Liver (tissue), 9 donors: ENCODE data around the gene GUCD1. TPM values are rescaled to one million over a fixed set of nuclear protein-coding genes. Genes with fewer than 3 reads are reported as not detected.
A peak's percentile ranks its signal among the peaks of the same experiment; 100 is the strongest.

ENCODE experiments used
- DNase-seq: peaks from one replicate; pipeline ENCODE4 v3.0.0-alpha.2; 2017; ENCODE audit warnings: low spot score
- H3K27ac ChIP-seq, 2 donors: one replicate each; pipeline ENCODE4 v1.7.0; 2013; ENCODE audit warnings: inconsistent platforms in 2 of 2, low read length in 2 of 2, control low read depth in 1 of 2, low read depth in 1 of 2, mild to moderate bottlenecking in 1 of 2
- H3K27me3 ChIP-seq, 4 donors: one replicate each; pipeline versions ENCODE4 v1.6.1 to v1.7.0; 2013; ENCODE audit warnings: low read length in 3 of 4, inconsistent platforms in 1 of 4, mild to moderate bottlenecking in 1 of 4, moderate library complexity in 1 of 4; ENCODE audit not compliant: control insufficient read depth in 4 of 4, insufficient read depth in 4 of 4
- H3K36me3 ChIP-seq, 4 donors: one replicate each; pipeline versions ENCODE4 v1.6.1 to v1.7.0; 2013; ENCODE audit warnings: low read length in 3 of 4, mild to moderate bottlenecking in 3 of 4, low read depth in 1 of 4, moderate library complexity in 1 of 4; ENCODE audit not compliant: control insufficient read depth in 4 of 4, insufficient read depth in 3 of 4
- H3K4me1 ChIP-seq, 4 donors: one replicate each; pipeline versions ENCODE4 v1.6.1 to v1.7.0; 2013; ENCODE audit warnings: low read length in 3 of 4, mild to moderate bottlenecking in 3 of 4, moderate library complexity in 1 of 4; ENCODE audit not compliant: control insufficient read depth in 4 of 4, insufficient read depth in 4 of 4
- H3K4me3 ChIP-seq, 3 donors: one replicate each; pipeline versions ENCODE4 v1.6.1 to v1.7.0; 2013; ENCODE audit warnings: low read length in 3 of 3, control low read depth in 1 of 3, low read depth in 1 of 3, mild to moderate bottlenecking in 1 of 3
- H3K9ac ChIP-seq, 2 donors: one replicate each; pipeline ENCODE4 v1.7.0; 2013; ENCODE audit warnings: low read length in 2 of 2, mild to moderate bottlenecking in 2 of 2, moderate library complexity in 2 of 2, control low read depth in 1 of 2, low read depth in 1 of 2
- H3K9me3 ChIP-seq, 4 donors: one replicate each; pipeline versions ENCODE4 v1.6.1 to v1.7.0; 2013; ENCODE audit warnings: low read length in 3 of 4; ENCODE audit not compliant: control insufficient read depth in 4 of 4
- CTCF ChIP-seq: fragments of 150-350 bp; IDR thresholded peaks from 2 replicates; pipeline ENCODE4 v1.5.1; 2017; ENCODE audit warnings: improper control_type of control experiment, low read depth, low read length; ENCODE audit not compliant: missing input control
- EGR1 ChIP-seq, 2 donors: IDR thresholded peaks; 2 replicates each; pipeline ENCODE4 v1.6.1; 2016 to 2018; ENCODE audit warnings: antibody characterized with exemption in 2 of 2, low read depth in 2 of 2
- FOXA1 ChIP-seq: IDR thresholded peaks from 2 replicates; pipeline ENCODE4 v1.6.1; 2016; ENCODE audit warnings: antibody characterized with exemption
- FOXA2 ChIP-seq: IDR thresholded peaks from 2 replicates; pipeline ENCODE4 v1.6.1; 2016; ENCODE audit warnings: antibody characterized with exemption
- GABPA ChIP-seq, 2 donors: IDR thresholded peaks in 1 of 2; conservative IDR thresholded peaks in 1 of 2; 2 replicates each; pipeline ENCODE4 v1.6.1; 2016; ENCODE audit warnings: antibody characterized with exemption in 2 of 2, mild to moderate bottlenecking in 1 of 2, moderate library complexity in 1 of 2
- HNF4A ChIP-seq, 2 donors: conservative IDR thresholded peaks; 2 replicates each; pipeline ENCODE4 v1.6.1; 2016; ENCODE audit warnings: antibody characterized with exemption in 2 of 2, mild to moderate bottlenecking in 2 of 2
- HNF4G ChIP-seq: IDR thresholded peaks from 2 replicates; pipeline ENCODE4 v1.6.1; 2016; ENCODE audit warnings: antibody characterized with exemption
- JUND ChIP-seq, 2 donors: IDR thresholded peaks; 2 replicates each; pipeline ENCODE4 v1.6.1; 2016; ENCODE audit warnings: antibody characterized with exemption in 2 of 2
- MAX ChIP-seq: IDR thresholded peaks from 2 replicates; pipeline ENCODE4 v1.6.1; 2016; ENCODE audit warnings: antibody characterized with exemption
- NR2F2 ChIP-seq: IDR thresholded peaks from 2 replicates; pipeline ENCODE4 v1.6.1; 2016; ENCODE audit warnings: antibody characterized with exemption
- RAD21 ChIP-seq, 2 donors: IDR thresholded peaks; 2 replicates each; pipeline ENCODE4 v1.6.1; 2016; ENCODE audit warnings: antibody characterized with exemption in 2 of 2, mild to moderate bottlenecking in 2 of 2
- RXRA ChIP-seq, 2 donors: IDR thresholded peaks; 2 replicates each; pipeline ENCODE4 v1.6.1; 2017 to 2018; ENCODE audit warnings: antibody characterized with exemption in 2 of 2, mild to moderate bottlenecking in 1 of 2
- SP1 ChIP-seq: IDR thresholded peaks from 2 replicates; pipeline ENCODE4 v1.6.1; 2018; ENCODE audit warnings: antibody characterized with exemption, mild to moderate bottlenecking
- TAF1 ChIP-seq: conservative IDR thresholded peaks from 2 replicates; pipeline ENCODE4 v1.6.1; 2016; ENCODE audit warnings: antibody characterized with exemption, mild to moderate bottlenecking
- YY1 ChIP-seq: IDR thresholded peaks from 2 replicates; pipeline ENCODE4 v1.6.1; 2016; ENCODE audit warnings: antibody characterized with exemption, mild to moderate bottlenecking
- WGBS: extraction: QIAGEN DNeasy Blood & Tissue Kit; methylation state at CpG from one replicate; pipeline ENCODE4 v1.1.7; 2013; 5-methylcytosine and 5-hydroxymethylcytosine counted together
- polyA plus RNA-seq, 2 donors: library from polyadenylated mRNA; stranded (reverse) in 1 of 2; unstranded in 1 of 2; fragments of 200-250 nt in 1 of 2; fragments of >200 nt in 1 of 2; fragmentation: Nextera tagmentation in 1 of 2; extraction: Ambion mirVana in 1 of 2; gene quantifications; one replicate each; pipeline versions ENCODE4 v1.2.1 to v1.2.3, GENCODE V29; 2013 to 2015
- total RNA-seq, 2 donors: library from RNA; depleted of rRNA; stranded (reverse); fragments of >200 nt; gene quantifications; one replicate each; pipeline ENCODE4 v1.2.3, GENCODE V29; 2014
- TF ChIP-seq, protein P1 (sequence below): IDR thresholded peaks from 2 replicates; pipeline ENCODE4 v1.6.1; 2016; ENCODE audit warnings: antibody characterized with exemption
- TF ChIP-seq, protein P2 (sequence below): IDR thresholded peaks from 2 replicates; pipeline ENCODE4 v1.6.1; 2016; ENCODE audit warnings: antibody characterized with exemption
- TF ChIP-seq, protein P3 (sequence below): IDR thresholded peaks from 2 replicates; pipeline ENCODE4 v1.6.1; 2016; ENCODE audit warnings: antibody characterized with exemption, mild to moderate bottlenecking
- donor health status: healthy.
- donor health status: healthy.
- donor health status: healthy.
- donor health status: healthy.
- donor health status: healthy.

Gene GUCD1
- total and polyA plus RNA-seq, 4 donors, result 118 to 202 (median 179) TPM

- WGBS, result 15% methylated on average over 10 of the region's 10 CpGs
- H3K4me3 ChIP-seq, result no peak overlapping the region
These were observed 44.0 kb downstream of the GUCD1 start for GRCh38 chr22:24510637-24511625.

More at GRCh38 chr22:24510637-24511625, 44.0 kb downstream of the GUCD1 start:
- DNase-seq, result no peak
- Histone ChIP-seq H3K4me1 (peaks cover 28 to 83% (median 57%) of the 10 kb centered on the region in 4 donors), H3K9ac (peak overlapping the region in 1 of 2 donors; percentile 64), H3K27ac (peak overlapping the region; percentile 82 to 91), H3K27me3 (no peaks in the 10 kb centered on the region), H3K36me3 (peaks cover 0 to 4% (median 2%) of the 10 kb centered on the region in 4 donors), H3K9me3 (no peaks in the 10 kb centered on the region)
- TF ChIP-seq GABPA (IDR thresholded peaks at IDR 0.05 in 1 of 2, conservative IDR thresholded peaks at IDR 0.05 in 1 of 2), result no peak
- TF ChIP-seq RAD21 (IDR thresholded peaks at IDR 0.05), result peak; percentile 3 to 31
- TF ChIP-seq RXRA (IDR thresholded peaks at IDR 0.05), result peak; percentile 74 to 82
- TF ChIP-seq, protein P1, sequence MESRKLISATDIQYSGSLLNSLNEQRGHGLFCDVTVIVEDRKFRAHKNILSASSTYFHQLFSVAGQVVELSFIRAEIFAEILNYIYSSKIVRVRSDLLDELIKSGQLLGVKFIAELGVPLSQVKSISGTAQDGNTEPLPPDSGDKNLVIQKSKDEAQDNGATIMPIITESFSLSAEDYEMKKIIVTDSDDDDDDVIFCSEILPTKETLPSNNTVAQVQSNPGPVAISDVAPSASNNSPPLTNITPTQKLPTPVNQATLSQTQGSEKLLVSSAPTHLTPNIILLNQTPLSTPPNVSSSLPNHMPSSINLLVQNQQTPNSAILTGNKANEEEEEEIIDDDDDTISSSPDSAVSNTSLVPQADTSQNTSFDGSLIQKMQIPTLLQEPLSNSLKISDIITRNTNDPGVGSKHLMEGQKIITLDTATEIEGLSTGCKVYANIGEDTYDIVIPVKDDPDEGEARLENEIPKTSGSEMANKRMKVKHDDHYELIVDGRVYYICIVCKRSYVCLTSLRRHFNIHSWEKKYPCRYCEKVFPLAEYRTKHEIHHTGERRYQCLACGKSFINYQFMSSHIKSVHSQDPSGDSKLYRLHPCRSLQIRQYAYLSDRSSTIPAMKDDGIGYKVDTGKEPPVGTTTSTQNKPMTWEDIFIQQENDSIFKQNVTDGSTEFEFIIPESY, result peak; percentile 42
- TF ChIP-seq HNF4G, result peak; percentile 7
- TF ChIP-seq JUND (IDR thresholded peaks at IDR 0.05), result peak; percentile 46 to 52
- peak in 1 of 2 donors; percentile 64 for TF ChIP-seq EGR1 (IDR thresholded peaks at IDR 0.05; ENCODE audit: low read depth in 2 of 2)
- TF ChIP-seq SP1, result peak; percentile 82
- TF ChIP-seq, protein P2, sequence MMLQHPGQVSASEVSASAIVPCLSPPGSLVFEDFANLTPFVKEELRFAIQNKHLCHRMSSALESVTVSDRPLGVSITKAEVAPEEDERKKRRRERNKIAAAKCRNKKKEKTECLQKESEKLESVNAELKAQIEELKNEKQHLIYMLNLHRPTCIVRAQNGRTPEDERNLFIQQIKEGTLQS, result peak; percentile 58
- peak; percentile 67 for TF ChIP-seq NR2F2
- TF ChIP-seq CTCF, result no peak
- peak; percentile 35 for TF ChIP-seq FOXA2
- no peak for TF ChIP-seq TAF1
- TF ChIP-seq FOXA1, result no peak
- TF ChIP-seq YY1, result peak; percentile 82
- TF ChIP-seq, protein P3, sequence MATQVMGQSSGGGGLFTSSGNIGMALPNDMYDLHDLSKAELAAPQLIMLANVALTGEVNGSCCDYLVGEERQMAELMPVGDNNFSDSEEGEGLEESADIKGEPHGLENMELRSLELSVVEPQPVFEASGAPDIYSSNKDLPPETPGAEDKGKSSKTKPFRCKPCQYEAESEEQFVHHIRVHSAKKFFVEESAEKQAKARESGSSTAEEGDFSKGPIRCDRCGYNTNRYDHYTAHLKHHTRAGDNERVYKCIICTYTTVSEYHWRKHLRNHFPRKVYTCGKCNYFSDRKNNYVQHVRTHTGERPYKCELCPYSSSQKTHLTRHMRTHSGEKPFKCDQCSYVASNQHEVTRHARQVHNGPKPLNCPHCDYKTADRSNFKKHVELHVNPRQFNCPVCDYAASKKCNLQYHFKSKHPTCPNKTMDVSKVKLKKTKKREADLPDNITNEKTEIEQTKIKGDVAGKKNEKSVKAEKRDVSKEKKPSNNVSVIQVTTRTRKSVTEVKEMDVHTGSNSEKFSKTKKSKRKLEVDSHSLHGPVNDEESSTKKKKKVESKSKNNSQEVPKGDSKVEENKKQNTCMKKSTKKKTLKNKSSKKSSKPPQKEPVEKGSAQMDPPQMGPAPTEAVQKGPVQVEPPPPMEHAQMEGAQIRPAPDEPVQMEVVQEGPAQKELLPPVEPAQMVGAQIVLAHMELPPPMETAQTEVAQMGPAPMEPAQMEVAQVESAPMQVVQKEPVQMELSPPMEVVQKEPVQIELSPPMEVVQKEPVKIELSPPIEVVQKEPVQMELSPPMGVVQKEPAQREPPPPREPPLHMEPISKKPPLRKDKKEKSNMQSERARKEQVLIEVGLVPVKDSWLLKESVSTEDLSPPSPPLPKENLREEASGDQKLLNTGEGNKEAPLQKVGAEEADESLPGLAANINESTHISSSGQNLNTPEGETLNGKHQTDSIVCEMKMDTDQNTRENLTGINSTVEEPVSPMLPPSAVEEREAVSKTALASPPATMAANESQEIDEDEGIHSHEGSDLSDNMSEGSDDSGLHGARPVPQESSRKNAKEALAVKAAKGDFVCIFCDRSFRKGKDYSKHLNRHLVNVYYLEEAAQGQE, result peak; percentile 39
- TF ChIP-seq MAX, result peak; percentile 69
- TF ChIP-seq HNF4A (conservative IDR thresholded peaks at IDR 0.05), result peak; percentile 63 to 75
